ENCODE data around the gene SLC38A5.

The SLC38A5 gene

GRCh38 chrX:48466696-48467095 is 3.4 kb downstream of the SLC38A5 start:
- H3K4me3 Mint-ChIP-seq = peak overlapping the region; percentile 52
- H3K36me3 Mint-ChIP-seq (ENCODE audit: low read depth) = no peaks in the 10 kb centered on the region
- H3K27ac Mint-ChIP-seq = no peak overlapping the region
- H3K4me1 Mint-ChIP-seq = peaks cover 38% of the 10 kb centered on the region
- DNase-seq = peak; percentile 20
- H3K27me3 Mint-ChIP-seq (ENCODE audit: low read depth, poor library complexity) = peaks cover 38% of the 10 kb centered on the region
- H3K9me3 Mint-ChIP-seq = peaks cover 73% of the 10 kb centered on the region
- TF ChIP-seq, protein P1, sequence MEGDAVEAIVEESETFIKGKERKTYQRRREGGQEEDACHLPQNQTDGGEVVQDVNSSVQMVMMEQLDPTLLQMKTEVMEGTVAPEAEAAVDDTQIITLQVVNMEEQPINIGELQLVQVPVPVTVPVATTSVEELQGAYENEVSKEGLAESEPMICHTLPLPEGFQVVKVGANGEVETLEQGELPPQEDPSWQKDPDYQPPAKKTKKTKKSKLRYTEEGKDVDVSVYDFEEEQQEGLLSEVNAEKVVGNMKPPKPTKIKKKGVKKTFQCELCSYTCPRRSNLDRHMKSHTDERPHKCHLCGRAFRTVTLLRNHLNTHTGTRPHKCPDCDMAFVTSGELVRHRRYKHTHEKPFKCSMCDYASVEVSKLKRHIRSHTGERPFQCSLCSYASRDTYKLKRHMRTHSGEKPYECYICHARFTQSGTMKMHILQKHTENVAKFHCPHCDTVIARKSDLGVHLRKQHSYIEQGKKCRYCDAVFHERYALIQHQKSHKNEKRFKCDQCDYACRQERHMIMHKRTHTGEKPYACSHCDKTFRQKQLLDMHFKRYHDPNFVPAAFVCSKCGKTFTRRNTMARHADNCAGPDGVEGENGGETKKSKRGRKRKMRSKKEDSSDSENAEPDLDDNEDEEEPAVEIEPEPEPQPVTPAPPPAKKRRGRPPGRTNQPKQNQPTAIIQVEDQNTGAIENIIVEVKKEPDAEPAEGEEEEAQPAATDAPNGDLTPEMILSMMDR (IDR thresholded peaks at IDR 0.05) = no peak

DNA sequence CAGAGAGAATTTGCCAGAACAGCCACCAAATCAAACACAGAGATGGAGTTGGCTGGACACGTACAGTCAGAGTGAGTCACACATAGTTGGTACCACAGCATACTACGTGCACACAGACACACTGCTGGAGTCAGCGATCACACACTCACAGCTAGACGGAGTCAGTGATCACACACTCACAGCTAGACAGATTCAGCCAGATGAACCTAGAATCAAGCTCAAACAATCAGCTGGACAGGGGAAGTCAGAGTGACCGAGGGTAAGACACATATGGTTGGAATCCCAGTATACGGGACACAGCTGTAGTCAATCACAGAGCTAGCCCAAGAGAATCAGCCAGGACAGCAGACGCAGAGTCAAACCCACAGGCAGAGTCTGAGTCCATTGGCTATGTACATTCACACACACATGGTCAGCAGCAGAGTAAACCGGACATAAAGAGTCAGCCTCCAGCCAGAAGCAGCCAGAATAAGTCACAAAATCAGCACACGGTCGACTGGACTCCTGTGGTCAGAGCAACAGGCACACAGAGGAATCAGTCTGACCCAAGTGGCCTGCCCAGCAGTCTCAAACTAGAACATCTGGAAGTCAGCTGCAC is 4.6 kb downstream of the SLC38A5 start:
- Mint-ChIP-seq H3K36me3 (ENCODE audit: low read depth) (no peaks in the 10 kb centered on the region), H3K9me3 (peaks cover 67% of the 10 kb centered on the region), H3K27me3 (ENCODE audit: low read depth, poor library complexity) (peaks cover 34% of the 10 kb centered on the region), H3K4me1 (peaks cover 38% of the 10 kb centered on the region), H3K27ac (no peak overlapping the region), H3K4me3 (no peak overlapping the region)
- no peak for DNase-seq
- TF ChIP-seq, protein P1 (IDR thresholded peaks at IDR 0.05) = no peak

DNA sequence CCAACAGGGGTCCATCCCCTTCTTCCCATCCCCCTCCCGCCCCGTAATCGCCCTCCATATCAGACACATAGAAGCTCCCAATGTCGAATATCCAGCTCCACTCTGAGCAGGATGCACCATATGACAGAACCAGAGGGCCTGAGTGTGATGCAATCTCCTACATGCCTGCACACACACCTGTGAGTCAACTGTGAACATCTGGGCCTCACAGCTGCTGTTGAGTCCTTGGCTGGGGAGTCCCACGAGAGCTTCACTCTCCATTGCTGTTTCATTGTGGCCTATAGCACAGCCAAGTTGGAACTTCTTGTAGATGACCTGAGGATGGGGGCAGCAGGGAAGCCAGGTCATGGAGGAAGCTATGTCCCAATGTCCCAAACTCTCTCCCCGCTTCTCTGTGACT is 8.2 kb downstream of the SLC38A5 start:
- no peak for DNase-seq
- Mint-ChIP-seq H3K4me1 (peaks cover 9% of the 10 kb centered on the region), H3K36me3 (ENCODE audit: low read depth) (peaks cover 5% of the 10 kb centered on the region), H3K4me3 (no peak overlapping the region), H3K27me3 (ENCODE audit: low read depth, poor library complexity) (peaks cover 13% of the 10 kb centered on the region), H3K9me3 (peaks cover 65% of the 10 kb centered on the region), H3K27ac (no peak overlapping the region)
- TF ChIP-seq, protein P1 (IDR thresholded peaks at IDR 0.05) = no peak

DNA sequence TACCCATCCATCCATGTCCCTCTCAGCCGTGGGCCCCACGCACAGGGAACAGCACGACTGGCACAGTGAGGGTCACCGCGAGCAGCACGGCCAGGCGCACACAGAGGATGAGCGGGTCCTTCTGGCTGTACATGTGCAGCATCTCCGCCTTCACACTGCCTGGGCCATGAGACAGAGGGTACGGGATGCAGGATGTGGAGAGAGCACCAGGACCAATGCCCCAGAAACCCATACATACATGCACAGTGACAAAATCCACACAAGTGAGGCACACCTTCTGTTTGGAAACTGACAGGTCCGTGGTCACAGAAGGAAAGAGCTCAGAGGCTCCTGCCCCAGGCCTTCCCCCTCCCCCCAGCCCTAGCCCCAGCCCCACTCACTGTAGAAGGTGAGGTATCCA is 9.5 kb downstream of the SLC38A5 start:
- H3K9me3 Mint-ChIP-seq = peaks cover 65% of the 10 kb centered on the region
- H3K4me3 Mint-ChIP-seq = no peak overlapping the region
- H3K27me3 Mint-ChIP-seq (ENCODE audit: low read depth, poor library complexity) = peaks cover 9% of the 10 kb centered on the region
- no peak for DNase-seq
- H3K36me3 Mint-ChIP-seq (ENCODE audit: low read depth) = peaks cover 5% of the 10 kb centered on the region
- H3K27ac Mint-ChIP-seq = no peak overlapping the region
- peaks cover 8% of the 10 kb centered on the region for H3K4me1 Mint-ChIP-seq
- TF ChIP-seq, protein P1 (IDR thresholded peaks at IDR 0.05) = no peak

DNA sequence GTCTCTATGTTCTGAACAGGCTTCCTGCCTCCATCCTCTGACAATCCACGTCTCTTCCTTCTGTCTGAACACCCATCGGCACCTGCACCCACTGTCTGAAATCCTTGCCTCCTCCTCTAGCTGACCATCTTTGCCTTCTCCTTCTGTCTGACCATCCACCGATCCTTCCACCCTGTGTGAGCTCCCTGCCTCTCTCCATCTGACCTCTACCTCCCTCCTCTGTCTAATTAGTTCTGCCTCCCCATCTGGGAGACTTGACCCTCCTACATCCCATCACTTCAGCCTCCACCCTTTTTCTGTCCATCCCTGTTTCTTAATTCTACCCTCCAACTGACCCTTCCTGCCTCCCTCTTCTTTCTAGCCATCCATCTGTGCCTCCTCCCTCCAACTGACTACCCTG is 10.0 kb downstream of the SLC38A5 start:
- TF ChIP-seq, protein P1 (IDR thresholded peaks at IDR 0.05) = no peak
- H3K9me3 Mint-ChIP-seq = peaks cover 65% of the 10 kb centered on the region

DNA sequence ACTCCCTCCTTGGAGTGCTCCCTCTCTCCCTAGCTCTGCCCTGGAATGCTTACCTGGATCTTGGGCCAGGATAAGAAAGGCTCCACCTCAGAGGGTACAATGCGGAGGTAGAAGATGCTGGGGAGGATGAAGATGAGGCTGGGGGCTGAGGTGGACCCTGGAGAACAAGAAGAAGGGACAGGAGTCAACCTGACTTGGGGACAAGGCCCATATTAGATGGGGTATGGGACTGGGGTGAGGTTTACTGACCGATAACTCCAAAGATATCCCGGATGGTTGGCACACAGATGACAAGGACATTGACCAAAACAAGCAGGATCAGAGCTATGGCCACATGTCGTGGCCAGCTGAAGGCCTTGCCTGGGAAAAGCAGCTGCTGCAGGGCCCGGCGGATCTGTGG is 10.6 kb downstream of the SLC38A5 start:
- no peak for DNase-seq
- Mint-ChIP-seq H3K4me3 (no peak overlapping the region), H3K27me3 (ENCODE audit: low read depth, poor library complexity) (peaks cover 4% of the 10 kb centered on the region), H3K27ac (no peak overlapping the region), H3K9me3 (peaks cover 68% of the 10 kb centered on the region), H3K4me1 (no peaks in the 10 kb centered on the region), H3K36me3 (ENCODE audit: low read depth) (peaks cover 5% of the 10 kb centered on the region)
- TF ChIP-seq, protein P1 (IDR thresholded peaks at IDR 0.05) = no peak

More for the DNA sequence above, 10.0 kb downstream of the SLC38A5 start:
- Mint-ChIP-seq H3K4me3 (no peak overlapping the region), H3K27me3 (ENCODE audit: low read depth, poor library complexity) (peaks cover 4% of the 10 kb centered on the region), H3K36me3 (ENCODE audit: low read depth) (peaks cover 5% of the 10 kb centered on the region), H3K27ac (no peak overlapping the region), H3K4me1 (peaks cover 2% of the 10 kb centered on the region)
- no peak for DNase-seq

Measured in nephron progenitor cell (in vitro differentiated cells).